OCI-LY1 (cell line): ENCODE data around the gene PPIP5K2.

ENCODE experiments used
- H2AFZ ChIP-seq: fragments of 200-600 bp; sonication (generic), shearing (Covaris generic); 2 replicates; pipeline ENCODE4 v1.6.0; 2014; ENCODE audit warnings: antibody characterized with exemption, mild to moderate bottlenecking, low read length
- H3F3A ChIP-seq: fragments of 200-600 bp; sonication (generic), shearing (Covaris generic); 2 replicates; pipeline ENCODE4 v1.6.0; 2014; ENCODE audit warnings: mild to moderate bottlenecking, antibody characterized with exemption, low read length, moderate library complexity; ENCODE audit not compliant: insufficient read depth
- H3K27ac ChIP-seq: fragments of 200-600 bp; sonication (generic); 2 replicates; pipeline ENCODE4 v1.5.1; 2014; ENCODE audit warnings: low read length, mixed run types, mild to moderate bottlenecking, low read depth; ENCODE audit not compliant: poor library complexity, severe bottlenecking
- H3K27me3 ChIP-seq: fragments of 200-600 bp; sonication (generic); 2 replicates; pipeline ENCODE4 v1.6.0; 2014; ENCODE audit warnings: antibody characterized with exemption, mild to moderate bottlenecking, low read length, moderate library complexity; ENCODE audit not compliant: insufficient read depth
- H3K36me3 ChIP-seq: fragments of 200-600 bp; sonication (generic); 2 replicates; pipeline ENCODE4 v1.6.1; 2014; ENCODE audit warnings: mild to moderate bottlenecking, antibody characterized with exemption, low read length, moderate library complexity, mixed read lengths; ENCODE audit not compliant: insufficient read depth
- H3K4me1 ChIP-seq: fragments of 200-600 bp; sonication (generic); 2 replicates; pipeline ENCODE4 v1.5.1; 2014; ENCODE audit warnings: mild to moderate bottlenecking, low read length, moderate library complexity; ENCODE audit not compliant: insufficient read depth, severe bottlenecking
- H3K4me2 ChIP-seq: fragments of 200-600 bp; sonication (generic), shearing (Covaris generic); 2 replicates; pipeline ENCODE4 v1.6.1; 2014; ENCODE audit warnings: low read length
- H3K4me3 ChIP-seq: fragments of 200-600 bp; sonication (generic); 2 replicates; pipeline ENCODE4 v1.5.1; 2014; ENCODE audit warnings: low read length, low read depth, mild to moderate bottlenecking, mixed read lengths; ENCODE audit not compliant: poor library complexity, severe bottlenecking
- H3K79me2 ChIP-seq: fragments of 200-600 bp; shearing (Covaris generic); 2 replicates; pipeline ENCODE4 v1.6.1; 2016; ENCODE audit warnings: mixed run types, low read length, mixed read lengths; ENCODE audit not compliant: insufficient read depth
- H3K9ac ChIP-seq: fragments of 200-600 bp; sonication (generic), shearing (Covaris generic); 2 replicates; pipeline ENCODE4 v1.6.1; 2014; ENCODE audit warnings: mild to moderate bottlenecking, low read length, mixed read lengths
- H3K9me2 ChIP-seq: fragments of 200-600 bp; sonication (generic), shearing (Covaris generic); 2 replicates; pipeline ENCODE4 v1.6.1; 2014; ENCODE audit warnings: low read depth, mild to moderate bottlenecking, low read length, mixed read lengths
- H3K9me3 ChIP-seq: fragments of 200-600 bp; shearing (Covaris generic); 2 replicates; pipeline ENCODE4 v1.6.1; 2014; ENCODE audit warnings: low read length, mixed read lengths
- H4K20me1 ChIP-seq: fragments of 200-600 bp; sonication (generic), shearing (Covaris generic); 2 replicates; pipeline ENCODE4 v1.6.0; 2016; ENCODE audit warnings: mild to moderate bottlenecking, low read length; ENCODE audit not compliant: insufficient read depth
- CTCF ChIP-seq: fragments of 200-600 bp; sonication (generic), shearing (Covaris generic); IDR thresholded peaks from 2 replicates; pipeline ENCODE4 v1.5.1; 2017; ENCODE audit warnings: mild to moderate bottlenecking, antibody characterized with exemption, low read length, moderate library complexity, mixed read lengths
- EZH2 ChIP-seq: fragments of 200-600 bp; sonication (generic), shearing (Covaris generic); IDR thresholded peaks from 2 replicates; pipeline ENCODE4 v1.8.0; 2017; ENCODE audit warnings: borderline replicate concordance, mixed run types, mild to moderate bottlenecking, antibody characterized with exemption, low read length, moderate library complexity, mixed read lengths

PPIP5K2 gene

GRCh38 chr5:103151156-103151555 lies 31.1 kb downstream of the PPIP5K2 start:
- Histone ChIP-seq H3K9me2 (no peaks in the 10 kb centered on the region), H3K4me2 (no peak overlapping the region), H3K27me3 (no peaks in the 10 kb centered on the region), H2AFZ (no peak overlapping the region), H3F3A (no peaks in the 10 kb centered on the region; the same call in 1 of the 2 replicates), H3K4me3 (no peak overlapping the region), H3K79me2 (no peaks in the 10 kb centered on the region), H3K27ac (no peak overlapping the region), H3K9me3 (no peaks in the 10 kb centered on the region), H3K36me3 (peaks cover 73% of the 10 kb centered on the region), H3K9ac (no peak overlapping the region), H4K20me1 (no peaks in the 10 kb centered on the region), H3K4me1 (no peaks in the 10 kb centered on the region)
- no peak for TF ChIP-seq CTCF
- no peak for TF ChIP-seq EZH2

GRCh38 chr5:103166706-103167105 lies 46.6 kb downstream of the PPIP5K2 start:
- Histone ChIP-seq H3K79me2 (no peaks in the 10 kb centered on the region), H3K9ac (no peak overlapping the region), H3K9me3 (no peaks in the 10 kb centered on the region), H3K9me2 (no peaks in the 10 kb centered on the region), H3K4me3 (no peak overlapping the region), H3K4me1 (no peaks in the 10 kb centered on the region), H2AFZ (no peak overlapping the region), H4K20me1 (no peaks in the 10 kb centered on the region), H3K27ac (no peak overlapping the region), H3K4me2 (no peak overlapping the region), H3K36me3 (peaks cover 38% of the 10 kb centered on the region), H3K27me3 (no peaks in the 10 kb centered on the region), H3F3A (no peaks in the 10 kb centered on the region)
- TF ChIP-seq EZH2 (no peak), CTCF (no peak)

GRCh38 chr5:103174147-103174546 lies 54.0 kb downstream of the PPIP5K2 start:
- no peaks in the 10 kb centered on the region for H3K4me1 ChIP-seq
- peaks cover 27% of the 10 kb centered on the region; the same call in 1 of the 2 replicates for H3K36me3 ChIP-seq
- no peaks in the 10 kb centered on the region for H3K79me2 ChIP-seq
- no peaks in the 10 kb centered on the region for H3K9me3 ChIP-seq
- no peaks in the 10 kb centered on the region for H3K9me2 ChIP-seq
- TF ChIP-seq CTCF: no peak
- no peak for TF ChIP-seq EZH2
- H3K4me2 ChIP-seq: no peak overlapping the region
- H3K4me3 ChIP-seq: no peak overlapping the region
- no peaks in the 10 kb centered on the region for H3F3A ChIP-seq
- no peaks in the 10 kb centered on the region for H3K27me3 ChIP-seq
- H3K27ac ChIP-seq: no peak overlapping the region
- H4K20me1 ChIP-seq: no peaks in the 10 kb centered on the region
- H3K9ac ChIP-seq: no peak overlapping the region
- H2AFZ ChIP-seq: no peak overlapping the region
